NCI-H2196 (cell line): ENCODE measurements around the gene BATF3.
A peak's percentile ranks its signal among the peaks of the same experiment; 100 is the strongest.

Source experiments
- DNase-seq: peaks from one replicate; lab custom pipeline; 2025; ENCODE audit not compliant: unreplicated experiment; lab: John Stamatoyannopoulos, UW

Gene BATF3

DNA sequence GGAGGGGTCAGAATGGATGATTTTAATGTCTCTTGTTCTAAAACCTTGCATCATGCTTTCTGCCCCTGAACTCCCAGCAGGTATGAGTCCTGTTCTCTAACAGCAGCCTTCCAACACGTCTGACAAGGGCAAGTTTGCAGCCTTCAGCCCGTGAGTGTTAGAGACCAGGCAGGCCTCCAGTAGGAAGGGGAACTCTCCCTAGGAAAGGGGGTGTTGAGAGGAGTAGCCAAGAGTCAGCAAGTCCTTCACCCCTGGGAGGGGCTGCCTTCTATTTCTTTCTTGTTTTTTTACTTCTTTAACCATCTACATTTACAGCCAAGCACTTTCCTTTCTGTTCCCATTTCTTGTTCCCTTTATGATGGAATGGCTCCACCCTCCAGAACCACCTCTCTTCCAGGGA lies 14.2 kb downstream of the BATF3 start:
- DNase-seq, result no peak

- DNase-seq, result no peak
These were observed 15.0 kb downstream of the BATF3 start for GRCh38 chr1:212684521-212685090.

DNA sequence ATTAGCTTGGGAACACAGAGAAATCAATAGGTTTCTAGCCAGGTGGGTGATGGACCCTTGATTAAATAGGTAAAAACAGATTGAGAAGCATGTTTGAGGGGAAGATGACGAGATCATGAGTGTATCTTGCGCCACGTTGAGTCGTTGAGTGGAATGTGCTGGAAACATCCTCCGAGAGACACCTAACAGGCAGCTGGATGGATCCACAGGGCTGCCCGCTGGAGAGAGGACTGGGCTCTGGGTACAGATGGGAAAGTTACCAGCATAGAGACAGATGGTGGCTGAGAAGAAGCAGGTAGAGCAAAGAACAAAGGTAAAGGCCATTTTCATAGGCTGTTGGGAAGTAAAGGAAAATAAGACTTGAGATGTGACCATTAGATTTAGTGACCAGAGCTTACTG lies 15.6 kb downstream of the BATF3 start:
- DNase-seq, result no peak

- DNase-seq, result no peak
These were observed 16.3 kb downstream of the BATF3 start for GRCh38 chr1:212683357-212683722.

- no peak for DNase-seq
These were observed 18.8 kb downstream of the BATF3 start for GRCh38 chr1:212680680-212681389.

- no peak for DNase-seq
These were observed 20.9 kb downstream of the BATF3 start for GRCh38 chr1:212678456-212679410.

DNA sequence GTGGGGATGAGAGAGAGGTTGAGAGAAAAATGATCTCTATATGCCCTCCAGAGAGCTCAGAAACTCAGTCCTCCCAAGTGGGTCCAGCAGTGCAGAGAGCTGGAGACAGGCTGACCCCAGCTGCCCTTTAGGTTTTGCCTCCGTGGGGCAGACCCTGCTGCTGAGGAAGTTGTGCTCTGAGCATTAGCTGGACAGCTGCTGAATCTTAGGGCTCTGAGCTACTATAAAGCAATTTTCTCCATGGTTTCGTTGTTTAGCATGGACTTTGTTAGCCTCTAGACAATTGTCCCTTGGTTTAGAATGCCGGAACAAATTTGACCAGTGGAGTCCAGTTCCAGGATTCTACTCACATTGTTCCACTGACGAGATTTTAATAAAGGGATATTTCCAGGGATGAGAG lies 22.1 kb downstream of the BATF3 start:
- DNase-seq, result no peak

GRCh38 chr1:212677136-212677535 lies 22.5 kb downstream of the BATF3 start:
- no peak for DNase-seq

- DNase-seq, result no peak
These were observed 24.0 kb downstream of the BATF3 start for GRCh38 chr1:212675675-212676074.

- no peak for DNase-seq
These were observed 24.8 kb downstream of the BATF3 start for GRCh38 chr1:212674872-212675271.

DNA sequence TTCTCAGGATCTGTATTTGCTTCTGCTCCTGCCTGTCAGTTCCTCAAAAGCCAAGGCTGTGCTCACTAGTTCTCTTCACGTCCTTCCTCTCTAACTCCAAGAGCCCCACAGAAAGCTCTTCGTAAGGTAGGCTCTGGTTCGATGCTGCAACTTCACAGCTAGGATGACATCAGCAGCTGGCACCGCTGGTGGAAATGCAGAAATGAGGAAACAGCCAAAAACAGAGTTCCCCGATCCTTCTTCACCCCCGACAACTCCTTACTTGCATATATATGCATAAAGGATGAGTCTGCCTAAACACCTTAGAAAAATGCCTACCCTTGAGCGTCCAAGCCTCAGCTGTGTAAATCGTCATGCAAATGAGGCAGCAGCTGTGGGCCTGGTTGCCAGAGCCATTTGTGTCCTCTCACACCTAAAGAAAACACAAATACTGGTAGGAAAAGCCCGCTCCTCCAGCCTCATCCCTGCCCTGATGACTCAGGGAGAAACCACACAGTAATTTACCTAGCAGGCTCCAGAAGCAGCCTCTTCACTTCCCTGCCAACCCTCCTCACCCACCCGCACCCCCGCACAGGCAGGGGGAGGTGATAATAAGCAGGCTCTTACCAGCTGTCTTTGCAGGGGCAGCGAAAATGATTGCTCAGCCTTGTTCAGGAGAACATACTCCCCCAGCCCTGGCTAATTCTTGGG lies 28.2 kb downstream of the BATF3 start:
- peak; percentile 64 for DNase-seq

- DNase-seq, result no peak
These were observed 28.8 kb downstream of the BATF3 start for GRCh38 chr1:212670882-212671281.

DNA sequence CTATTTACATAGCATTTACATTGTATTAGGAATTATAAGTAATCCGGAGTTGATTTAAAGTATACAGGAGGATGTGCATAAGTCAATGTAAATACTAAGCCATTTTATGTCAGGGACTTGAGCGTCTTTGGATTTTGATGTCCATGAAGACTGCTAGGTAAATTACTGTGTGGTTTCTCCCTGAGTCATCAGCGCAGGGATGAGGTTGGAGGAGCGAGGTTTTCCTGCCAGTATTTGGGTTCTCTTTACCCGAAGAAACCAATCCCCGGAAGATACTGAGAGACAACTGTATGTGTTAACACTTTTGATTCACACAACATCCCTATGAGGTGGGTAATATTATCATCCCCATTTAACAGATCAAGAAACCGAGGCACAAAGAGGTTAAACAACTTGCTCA lies 29.3 kb downstream of the BATF3 start:
- no peak for DNase-seq

DNA sequence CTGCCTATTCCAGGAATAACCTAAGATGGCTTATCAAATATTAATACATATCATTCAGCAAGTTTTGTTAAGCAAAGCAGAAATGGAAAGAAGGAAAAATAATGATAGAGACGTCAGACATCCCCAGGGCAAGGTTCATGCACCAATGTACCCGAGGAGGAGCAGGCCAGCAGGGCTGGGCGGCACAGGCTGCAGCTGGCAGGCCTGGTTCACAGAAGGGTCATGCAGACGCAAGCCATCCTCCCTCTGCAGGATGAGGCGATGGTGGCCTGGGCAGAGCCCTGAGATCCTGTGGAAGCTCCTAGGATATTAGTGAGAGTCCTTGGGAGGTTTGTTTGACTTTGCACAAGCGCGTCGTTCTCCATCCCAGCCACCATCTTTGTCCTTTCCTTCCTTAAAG lies 30.0 kb downstream of the BATF3 start:
- DNase-seq, result no peak

DNA sequence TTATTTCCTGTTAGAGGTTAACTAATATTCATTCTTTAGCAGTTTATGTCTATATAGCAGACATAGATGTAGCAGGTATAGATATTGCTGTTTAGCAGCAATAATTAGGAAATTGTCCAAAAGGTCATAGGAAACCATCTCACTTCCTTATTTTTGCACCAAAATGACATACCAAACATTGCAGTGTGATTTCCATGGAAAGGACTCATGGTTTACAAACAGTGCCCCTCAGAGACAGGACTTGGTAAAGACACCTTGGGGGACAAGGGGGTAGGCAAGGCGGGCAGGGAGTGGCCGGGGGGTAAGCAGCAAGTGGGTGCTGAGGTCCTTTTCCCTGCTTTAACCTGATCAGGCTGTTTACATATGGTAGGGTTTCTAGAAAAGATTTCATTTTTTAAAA lies 30.5 kb downstream of the BATF3 start:
- DNase-seq, result no peak

DNA sequence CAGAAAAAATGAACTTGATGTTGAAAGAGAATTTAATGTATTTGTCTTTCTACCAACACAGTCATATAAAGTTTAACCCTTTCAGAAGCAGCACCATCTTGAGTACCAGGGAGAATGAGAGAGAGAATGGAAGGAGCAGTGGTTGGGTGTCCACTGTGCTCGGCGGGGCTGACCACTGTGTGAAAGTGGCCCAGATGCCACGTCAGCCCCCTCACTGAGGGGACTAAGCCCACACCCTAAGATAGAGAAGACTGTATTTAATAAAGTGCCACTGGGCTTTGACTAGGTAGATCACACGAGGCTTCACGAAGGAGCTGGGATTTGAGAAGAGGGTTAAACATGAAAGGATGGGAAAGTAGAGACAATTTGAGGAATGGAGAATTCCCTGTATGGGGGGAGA lies 31.2 kb downstream of the BATF3 start:
- no peak for DNase-seq

GRCh38 chr1:212667223-212668139 lies 32.2 kb downstream of the BATF3 start:
- DNase-seq, result no peak

GRCh38 chr1:212666116-212666775 lies 33.4 kb downstream of the BATF3 start:
- DNase-seq, result no peak

GRCh38 chr1:212665241-212666115 lies 34.2 kb downstream of the BATF3 start:
- peak; percentile 87 for DNase-seq
